Measurements from ENCODE around the gene FAF1.

The FAF1 gene

GRCh38 chr1:50697440-50698421, 262.3 kb downstream of the FAF1 start:
- ATAC-seq, result no peak

- no peak for ATAC-seq
Measured at GRCh38 chr1:50693829-50694228, 266.2 kb downstream of the FAF1 start.

- ATAC-seq, result no peak
Measured at GRCh38 chr1:50684185-50684584, 275.9 kb downstream of the FAF1 start.

- no peak for ATAC-seq
Measured at GRCh38 chr1:50681931-50682330, 278.1 kb downstream of the FAF1 start.

- no peak for ATAC-seq
Measured at GRCh38 chr1:50667710-50668356, 292.2 kb downstream of the FAF1 start.

GRCh38 chr1:50667272-50667671, 292.8 kb downstream of the FAF1 start:
- ATAC-seq, result no peak

- ATAC-seq, result no peak
Measured at GRCh38 chr1:50666849-50667248, 293.2 kb downstream of the FAF1 start.

GRCh38 chr1:50665413-50665812, 294.7 kb downstream of the FAF1 start:
- no peak for ATAC-seq

GRCh38 chr1:50661626-50662025, 298.4 kb downstream of the FAF1 start:
- ATAC-seq, result no peak

- no peak for ATAC-seq
Measured at GRCh38 chr1:50659107-50659662, 300.9 kb downstream of the FAF1 start.

- no peak for ATAC-seq
Measured at GRCh38 chr1:50658459-50659076, 301.5 kb downstream of the FAF1 start.

- ATAC-seq, result no peak
Measured at GRCh38 chr1:50656931-50657330, 303.1 kb downstream of the FAF1 start.

- no peak for ATAC-seq
Measured at GRCh38 chr1:50651476-50652263, 308.4 kb downstream of the FAF1 start.

- no peak for ATAC-seq
Measured at GRCh38 chr1:50646526-50646925, 313.5 kb downstream of the FAF1 start.

- no peak for ATAC-seq
Measured at GRCh38 chr1:50645139-50645538, 314.9 kb downstream of the FAF1 start.

GRCh38 chr1:50644447-50645105, 315.5 kb downstream of the FAF1 start:
- ATAC-seq, result no peak

GRCh38 chr1:50637460-50637859, 322.6 kb downstream of the FAF1 start:
- no peak for ATAC-seq

GRCh38 chr1:50634251-50634650, 325.8 kb downstream of the FAF1 start:
- ATAC-seq, result no peak

- no peak for ATAC-seq
Measured at GRCh38 chr1:50633465-50633864, 326.6 kb downstream of the FAF1 start.

GRCh38 chr1:50631161-50631560, 328.9 kb downstream of the FAF1 start:
- no peak for ATAC-seq

- no peak for ATAC-seq
Measured at GRCh38 chr1:50622259-50622658, 337.8 kb downstream of the FAF1 start.
